Right lung (tissue), 5 donors: ENCODE data around the gene UBE3A. TPM values are rescaled to one million over a fixed set of nuclear protein-coding genes. Genes with fewer than 3 reads are reported as not detected.

Experiments used
- DNase-seq, 2 donors: peaks; one replicate each; pipeline ENCODE4 v3.0.0-alpha.2; 2013
- polyA plus RNA-seq, 5 donors: library from polyadenylated mRNA; unstranded; fragments of 120-200 nt; gene quantifications; one replicate each; pipeline versions ENCODE4 v1.2.1 to v1.2.3, GENCODE V29; 2013; ENCODE audit warnings: inconsistent platforms in 1 of 5, low replicate concordance in 1 of 5; ENCODE audit not compliant: insufficient read length in 5 of 5, insufficient read depth in 1 of 5

Gene UBE3A
- polyA plus RNA-seq, 5 donors: 60.5 to 98.1 (median 87.8) TPM

- DNase-seq: no peak
Measured at GRCh38 chr15:25406846-25407245, 32.0 kb downstream of the UBE3A start.

GRCh38 chr15:25406261-25406660 is 32.6 kb downstream of the UBE3A start:
- DNase-seq: no peak

- no peak for DNase-seq
Measured at GRCh38 chr15:25403771-25404170, 35.1 kb downstream of the UBE3A start.

GRCh38 chr15:25402342-25402741 is 36.5 kb downstream of the UBE3A start:
- no peak for DNase-seq

- no peak for DNase-seq
Measured at GRCh38 chr15:25401501-25401900, 37.3 kb downstream of the UBE3A start.

- no peak for DNase-seq
Measured at GRCh38 chr15:25397100-25397499, 41.7 kb downstream of the UBE3A start.

- DNase-seq: no peak
Measured at GRCh38 chr15:25394898-25395297, 43.9 kb downstream of the UBE3A start.

- DNase-seq: no peak
Measured at GRCh38 chr15:25392806-25393205, 46.0 kb downstream of the UBE3A start.

GRCh38 chr15:25391971-25392721 is 46.7 kb downstream of the UBE3A start:
- no peak for DNase-seq

- DNase-seq: no peak
Measured at GRCh38 chr15:25385986-25386385, 52.8 kb downstream of the UBE3A start.

- DNase-seq: no peak
Measured at GRCh38 chr15:25381579-25381978, 57.2 kb downstream of the UBE3A start.

- DNase-seq: no peak
Measured at GRCh38 chr15:25378501-25378901, 60.3 kb downstream of the UBE3A start.

GRCh38 chr15:25375557-25375956 is 63.3 kb downstream of the UBE3A start:
- peak; percentile 25 to 34 for DNase-seq

- no peak for DNase-seq
Measured at GRCh38 chr15:25374143-25374542, 64.7 kb downstream of the UBE3A start.

GRCh38 chr15:25372298-25372697 is 66.5 kb downstream of the UBE3A start:
- no peak for DNase-seq

GRCh38 chr15:25368850-25369249 is 70.0 kb downstream of the UBE3A start:
- no peak for DNase-seq

- DNase-seq: no peak
Measured at GRCh38 chr15:25366058-25366457, 72.8 kb downstream of the UBE3A start.

GRCh38 chr15:25362545-25362944 is 76.3 kb downstream of the UBE3A start:
- no peak for DNase-seq

GRCh38 chr15:25347707-25348106 is 91.1 kb downstream of the UBE3A start:
- no peak for DNase-seq

- DNase-seq: no peak
Measured at GRCh38 chr15:25346371-25346770, 92.5 kb downstream of the UBE3A start.

GRCh38 chr15:25345943-25346342 is 92.9 kb downstream of the UBE3A start:
- no peak for DNase-seq

- no peak for DNase-seq
Measured at GRCh38 chr15:25342629-25343028, 96.2 kb downstream of the UBE3A start.

GRCh38 chr15:25339431-25339830 is 99.4 kb downstream of the UBE3A start:
- no peak for DNase-seq

GRCh38 chr15:25335279-25335678 is 103.5 kb downstream of the UBE3A start:
- no peak for DNase-seq
